ENCODE data around the gene ENOX1.

The ENOX1 gene

GRCh38 chr13:43785261-43785649 is 1.5 kb downstream of the ENOX1 start:
- DNase-seq, result no peak

- DNase-seq, result no peak
Observed at GRCh38 chr13:43784496-43784895, 2.3 kb downstream of the ENOX1 start.

GRCh38 chr13:43783820-43784219 is 3.0 kb downstream of the ENOX1 start:
- no peak for DNase-seq

- DNase-seq, result no peak
Observed at GRCh38 chr13:43782686-43783085, 4.1 kb downstream of the ENOX1 start.

- no peak for DNase-seq
Observed at GRCh38 chr13:43780666-43781065, 6.1 kb downstream of the ENOX1 start.

GRCh38 chr13:43776501-43777079 is 10.2 kb downstream of the ENOX1 start:
- no peak for DNase-seq

GRCh38 chr13:43776006-43776405 is 10.8 kb downstream of the ENOX1 start:
- DNase-seq, result no peak

- DNase-seq, result no peak
Observed at GRCh38 chr13:43773602-43774001, 13.2 kb downstream of the ENOX1 start.

GRCh38 chr13:43770871-43771270 is 15.9 kb downstream of the ENOX1 start:
- DNase-seq, result no peak

GRCh38 chr13:43769529-43769928 is 17.2 kb downstream of the ENOX1 start:
- DNase-seq, result no peak

GRCh38 chr13:43767341-43767931 is 19.3 kb downstream of the ENOX1 start:
- no peak for DNase-seq

- no peak for DNase-seq
Observed at GRCh38 chr13:43766725-43767124, 20.0 kb downstream of the ENOX1 start.

- no peak for DNase-seq
Observed at GRCh38 chr13:43764349-43764748, 22.4 kb downstream of the ENOX1 start.

GRCh38 chr13:43763143-43763759 is 23.5 kb downstream of the ENOX1 start:
- no peak for DNase-seq

- no peak for DNase-seq
Observed at GRCh38 chr13:43761616-43762315, 25.0 kb downstream of the ENOX1 start.

GRCh38 chr13:43760257-43760656 is 26.5 kb downstream of the ENOX1 start:
- no peak for DNase-seq

- DNase-seq, result no peak
Observed at GRCh38 chr13:43758834-43759233, 27.9 kb downstream of the ENOX1 start.

- no peak for DNase-seq
Observed at GRCh38 chr13:43757266-43757665, 29.5 kb downstream of the ENOX1 start.

- DNase-seq, result no peak
Observed at GRCh38 chr13:43755844-43756243, 30.9 kb downstream of the ENOX1 start.

GRCh38 chr13:43751624-43752023 is 35.1 kb downstream of the ENOX1 start:
- no peak for DNase-seq

- DNase-seq, result no peak
Observed at GRCh38 chr13:43749503-43749902, 37.3 kb downstream of the ENOX1 start.

GRCh38 chr13:43744261-43745031 is 42.3 kb downstream of the ENOX1 start:
- no peak for DNase-seq

- DNase-seq, result no peak
Observed at GRCh38 chr13:43742911-43743310, 43.9 kb downstream of the ENOX1 start.
